ENCODE data around the gene C19orf12. TPM values are rescaled to one million over a fixed set of nuclear protein-coding genes. Genes with fewer than 3 reads are reported as not detected.

Gene C19orf12
- total RNA-seq, 1 donor: 48.5 TPM

- no peak overlapping the region for H2AFZ ChIP-seq (ENCODE audit: low read length)
- H3K27me3 ChIP-seq (ENCODE audit: insufficient read depth, low read length): no peaks in the 10 kb centered on the region
- H3K27ac ChIP-seq (ENCODE audit: low read depth, low read length): no peak overlapping the region
- H3K4me2 ChIP-seq (ENCODE audit: insufficient read depth, low read length): no peak overlapping the region
- no peaks in the 10 kb centered on the region for H3K4me1 ChIP-seq (ENCODE audit: insufficient read depth, low read length)
- peaks cover 5% of the 10 kb centered on the region for H4K20me1 ChIP-seq (ENCODE audit: insufficient read depth, low read length)
- no peaks in the 10 kb centered on the region for H3K79me2 ChIP-seq (ENCODE audit: insufficient read depth, low read length)
- no peak overlapping the region for H3K4me3 ChIP-seq (ENCODE audit: insufficient read depth, low read length)
- H3K9me3 ChIP-seq (ENCODE audit: low read depth, low read length): no peaks in the 10 kb centered on the region
- H3K36me3 ChIP-seq (ENCODE audit: insufficient read depth, low read length): peaks cover 1% of the 10 kb centered on the region
- no peak for DNase-seq (ENCODE audit: insufficient read length, low spot score, missing footprints)
- TF ChIP-seq CTCF (IDR thresholded peaks at IDR 0.05; ENCODE audit: extremely low read depth, low read depth, low read length): no peak
These were observed 18.6 kb downstream of the C19orf12 start for GRCh38 chr19:29696565-29696846.

- Histone ChIP-seq H3K9me3 (ENCODE audit: low read depth, low read length) (peaks cover under 1% of the 10 kb centered on the region), H3K4me3 (ENCODE audit: insufficient read depth, low read length) (no peak overlapping the region), H3K4me2 (ENCODE audit: insufficient read depth, low read length) (no peak overlapping the region), H3K36me3 (ENCODE audit: insufficient read depth, low read length) (no peaks in the 10 kb centered on the region), H2AFZ (ENCODE audit: low read length) (no peak overlapping the region), H3K27me3 (ENCODE audit: insufficient read depth, low read length) (no peaks in the 10 kb centered on the region), H3K4me1 (ENCODE audit: insufficient read depth, low read length) (no peaks in the 10 kb centered on the region), H4K20me1 (ENCODE audit: insufficient read depth, low read length) (peaks cover 5% of the 10 kb centered on the region), H3K79me2 (ENCODE audit: insufficient read depth, low read length) (no peaks in the 10 kb centered on the region), H3K27ac (ENCODE audit: low read depth, low read length) (no peak overlapping the region)
- DNase-seq (ENCODE audit: insufficient read length, low spot score, missing footprints): peak; percentile 35
- no peak for TF ChIP-seq CTCF (IDR thresholded peaks at IDR 0.05; ENCODE audit: extremely low read depth, low read depth, low read length)
These were observed 19.1 kb downstream of the C19orf12 start for GRCh38 chr19:29695765-29696564.

GRCh38 chr19:29694669-29695627 is 20.1 kb downstream of the C19orf12 start:
- peak; percentile 85 for TF ChIP-seq CTCF (IDR thresholded peaks at IDR 0.05; ENCODE audit: extremely low read depth, low read depth, low read length)
- Histone ChIP-seq H4K20me1 (ENCODE audit: insufficient read depth, low read length) (peaks cover 5% of the 10 kb centered on the region), H3K36me3 (ENCODE audit: insufficient read depth, low read length) (no peaks in the 10 kb centered on the region), H3K4me1 (ENCODE audit: insufficient read depth, low read length) (no peaks in the 10 kb centered on the region), H3K27me3 (ENCODE audit: insufficient read depth, low read length) (no peaks in the 10 kb centered on the region), H3K9me3 (ENCODE audit: low read depth, low read length) (peaks cover 6% of the 10 kb centered on the region), H3K4me3 (ENCODE audit: insufficient read depth, low read length) (no peak overlapping the region), H3K79me2 (ENCODE audit: insufficient read depth, low read length) (no peaks in the 10 kb centered on the region), H3K27ac (ENCODE audit: low read depth, low read length) (no peak overlapping the region), H3K4me2 (ENCODE audit: insufficient read depth, low read length) (no peak overlapping the region), H2AFZ (ENCODE audit: low read length) (no peak overlapping the region)
- peak; percentile 94 for DNase-seq (ENCODE audit: insufficient read length, low spot score, missing footprints)

GRCh38 chr19:29694161-29694560 is 20.9 kb downstream of the C19orf12 start:
- H2AFZ ChIP-seq (ENCODE audit: low read length): no peak overlapping the region
- TF ChIP-seq CTCF (IDR thresholded peaks at IDR 0.05; ENCODE audit: extremely low read depth, low read depth, low read length): no peak
- no peak overlapping the region for H3K27ac ChIP-seq (ENCODE audit: low read depth, low read length)

More at GRCh38 chr19:29694161-29694560, 20.9 kb downstream of the C19orf12 start:
- Histone ChIP-seq H3K27me3 (ENCODE audit: insufficient read depth, low read length) (no peaks in the 10 kb centered on the region), H3K9me3 (ENCODE audit: low read depth, low read length) (peaks cover 6% of the 10 kb centered on the region), H3K4me3 (ENCODE audit: insufficient read depth, low read length) (no peak overlapping the region), H3K4me1 (ENCODE audit: insufficient read depth, low read length) (no peaks in the 10 kb centered on the region), H3K36me3 (ENCODE audit: insufficient read depth, low read length) (no peaks in the 10 kb centered on the region), H4K20me1 (ENCODE audit: insufficient read depth, low read length) (peaks cover 5% of the 10 kb centered on the region), H3K79me2 (ENCODE audit: insufficient read depth, low read length) (no peaks in the 10 kb centered on the region), H3K4me2 (ENCODE audit: insufficient read depth, low read length) (no peak overlapping the region)
- peak; percentile 43 for DNase-seq (ENCODE audit: insufficient read length, low spot score, missing footprints)
